GM18505 (cell line): ENCODE measurements around the gene RNF215.

Experiments
- ATAC-seq: cut with Tn5 transposase; IDR thresholded peaks from one replicate; pipeline ENCODE4 v1.9.1; 2021; ENCODE audit not compliant: unreplicated experiment
- POLR2A ChIP-seq: IDR thresholded peaks from 4 replicates; pipeline ENCODE4 v1.6.1; 2011; ENCODE audit warnings: borderline replicate concordance; ENCODE audit not compliant: insufficient read depth, insufficient read length; ENCODE audit errors: extremely low read depth

RNF215 gene

DNA sequence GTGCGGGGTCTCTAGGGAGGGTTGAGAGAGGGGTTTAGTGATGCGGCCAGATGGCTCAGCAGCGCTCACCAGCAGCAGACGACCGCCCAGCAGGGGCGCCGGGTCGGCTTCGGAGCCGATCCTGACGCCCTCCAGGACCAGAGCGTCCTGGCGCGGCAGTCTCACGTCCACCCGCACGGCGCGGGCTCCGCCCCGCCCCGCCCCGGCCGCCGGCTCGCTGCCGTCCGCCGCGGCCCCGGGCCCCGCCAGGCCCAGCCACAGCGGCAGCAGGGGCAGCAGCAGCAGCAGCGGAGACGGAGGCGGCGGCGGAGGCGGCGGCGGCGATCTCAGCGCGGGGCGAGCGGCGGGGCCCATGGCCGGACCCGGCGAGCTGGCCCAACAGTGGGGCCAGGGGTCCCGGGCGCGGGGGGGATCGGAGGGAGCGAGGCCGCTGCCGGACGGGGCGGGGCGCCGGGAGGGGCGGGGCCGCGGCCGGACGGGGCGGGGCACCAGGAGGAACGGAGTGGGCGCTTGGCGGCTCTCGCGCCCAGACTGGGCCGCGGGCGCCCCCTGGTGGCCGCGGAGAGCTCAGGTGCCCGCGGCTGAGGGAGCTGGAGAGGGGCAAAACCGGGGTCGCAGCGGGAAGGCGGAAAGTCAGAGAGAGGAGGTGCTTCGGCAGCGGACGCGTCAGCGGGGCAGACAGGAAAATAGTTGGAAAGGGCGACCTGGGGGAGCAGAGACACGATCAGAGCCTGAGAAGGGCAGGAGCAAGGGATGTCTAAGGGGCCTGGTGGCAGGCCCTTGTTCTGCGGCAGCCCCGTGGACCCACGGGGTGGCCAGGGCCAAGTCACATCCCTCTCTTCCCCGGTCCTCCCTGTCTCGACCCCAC, at the start of gene RNF215:
TSS of gene RNF215 (minus strand) at position 452 of the 868 bp plus-strand sequence. CDS start at position 354, 98 bp downstream.
- peak; percentile 48 for TF ChIP-seq POLR2A
- peak; percentile 74 for ATAC-seq

DNA sequence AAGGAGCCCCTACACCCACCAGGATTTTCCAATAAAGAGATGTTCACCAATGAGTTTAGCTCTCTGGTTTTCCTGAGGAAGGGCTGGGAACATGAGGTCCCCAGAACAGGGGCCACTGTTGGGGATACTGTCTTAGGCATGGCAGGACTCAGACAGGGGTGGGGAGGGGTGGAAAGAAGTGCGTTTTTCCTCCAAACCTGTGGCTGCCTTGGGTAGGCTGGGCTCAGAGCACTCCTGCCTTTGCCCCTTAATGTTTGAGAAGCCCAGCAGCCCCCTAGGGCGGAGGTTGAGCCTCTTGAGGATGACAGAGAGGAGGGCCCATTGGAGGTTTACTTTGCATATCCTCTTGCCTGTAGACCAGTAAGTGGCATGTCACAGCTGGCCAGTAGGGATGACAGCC, 49.0 kb upstream of the RNF215 start:
- no peak for TF ChIP-seq POLR2A
- no peak for ATAC-seq

DNA sequence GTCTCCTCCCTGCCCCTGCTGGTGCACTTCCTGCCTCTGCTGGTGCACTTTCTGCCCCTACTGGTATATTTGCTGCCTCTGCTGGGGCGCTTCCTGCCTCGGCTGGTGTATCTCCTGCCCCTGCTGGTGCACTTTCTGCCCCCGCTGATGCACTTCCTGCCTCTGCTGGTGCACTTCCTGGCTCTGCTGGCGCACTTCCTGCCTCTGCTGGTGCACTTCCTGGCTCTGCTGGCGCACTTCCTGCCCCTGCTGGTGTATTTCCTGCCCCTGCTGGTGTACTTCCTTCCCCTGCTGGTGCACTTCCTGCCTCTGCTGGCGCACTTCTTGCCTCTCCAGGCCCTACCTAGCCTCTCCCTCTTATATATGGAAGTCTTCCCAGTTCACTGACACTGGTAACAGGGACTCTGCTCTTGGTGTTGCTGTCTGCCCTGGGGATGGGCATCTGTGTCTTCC, 48.5 kb upstream of the RNF215 start:
- ATAC-seq, result no peak
- peak; percentile 54 for TF ChIP-seq POLR2A

DNA sequence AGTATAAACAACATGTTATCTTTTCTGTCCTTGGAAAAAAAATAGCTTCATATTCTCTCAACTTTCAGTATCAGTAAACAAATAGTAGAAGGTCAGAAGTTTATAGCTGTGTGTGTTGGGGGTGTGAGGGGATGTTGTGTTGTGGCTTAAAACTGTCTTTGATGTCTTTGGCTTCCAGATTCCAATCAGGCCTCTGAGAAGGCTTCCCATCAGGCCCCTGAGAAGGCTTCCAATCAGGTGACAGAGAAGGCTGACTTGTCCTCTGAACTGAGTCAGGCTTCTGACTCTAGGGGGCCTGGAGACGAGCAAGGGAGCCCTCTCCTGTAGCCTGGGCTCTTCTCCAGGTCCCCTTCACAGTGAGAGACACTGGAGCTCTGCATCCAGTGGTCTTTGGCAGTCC, 47.6 kb upstream of the RNF215 start:
- no peak for ATAC-seq
- TF ChIP-seq POLR2A, result no peak

DNA sequence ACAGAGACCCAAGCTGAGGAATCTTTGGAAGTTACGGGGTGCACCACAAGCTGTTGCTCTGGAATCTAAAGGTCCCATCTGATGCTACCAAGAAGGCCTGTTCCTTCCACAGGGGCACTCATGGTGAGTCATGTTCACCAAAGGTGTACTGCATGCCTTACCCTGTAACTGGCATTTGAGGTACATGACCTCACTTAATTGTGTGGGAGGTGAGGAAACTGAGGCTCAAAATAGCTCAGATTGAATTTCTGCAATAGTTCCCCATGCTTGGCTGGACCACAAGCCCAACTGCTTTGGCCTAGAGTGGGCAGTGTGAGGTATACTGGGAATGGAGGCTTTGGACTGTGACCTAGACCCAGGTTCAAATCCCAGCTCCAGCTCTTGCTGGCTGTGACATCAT, 46.6 kb upstream of the RNF215 start:
- TF ChIP-seq POLR2A, result no peak
- no peak for ATAC-seq

DNA sequence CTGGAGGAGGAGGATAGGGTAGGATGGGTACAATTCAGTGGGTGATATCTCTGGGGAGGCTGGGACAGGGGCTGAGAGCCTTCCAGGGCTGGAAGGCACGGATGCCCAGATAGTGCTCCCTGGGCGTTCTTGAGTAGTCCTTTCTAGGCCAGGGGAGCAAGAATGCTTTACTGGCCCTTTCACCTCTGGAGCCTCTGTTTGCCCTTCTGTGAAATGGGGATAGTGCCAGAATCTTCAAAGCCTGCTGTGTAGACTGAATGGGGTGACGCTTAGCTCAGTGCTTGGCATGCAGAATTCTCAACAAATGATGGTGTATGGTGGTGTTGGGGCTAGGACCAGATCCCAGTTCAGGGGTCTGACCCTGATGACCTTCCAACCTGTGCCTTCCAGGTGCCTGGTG, 46.0 kb upstream of the RNF215 start:
- no peak for TF ChIP-seq POLR2A
- no peak for ATAC-seq

DNA sequence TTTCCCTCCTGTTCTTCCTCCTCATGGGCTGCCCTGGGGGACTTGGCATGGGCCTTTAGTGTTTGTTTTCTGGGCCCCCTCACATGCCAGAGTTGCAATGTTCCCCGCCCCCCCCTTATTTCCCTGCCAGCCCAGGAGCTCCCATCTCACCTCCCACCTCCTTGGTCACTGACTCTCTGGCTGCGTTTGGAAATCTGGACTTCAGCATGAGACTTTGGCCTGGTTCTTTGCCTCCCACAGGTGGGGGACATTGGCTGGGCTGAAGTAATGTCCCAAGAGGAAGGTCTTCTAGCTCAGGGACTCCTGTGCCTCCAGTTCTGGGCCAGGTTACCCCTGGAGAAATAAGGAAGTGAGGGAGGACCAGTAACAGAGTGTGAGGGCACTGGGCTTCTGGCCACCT, 45.3 kb upstream of the RNF215 start:
- ATAC-seq, result no peak
- no peak for TF ChIP-seq POLR2A

DNA sequence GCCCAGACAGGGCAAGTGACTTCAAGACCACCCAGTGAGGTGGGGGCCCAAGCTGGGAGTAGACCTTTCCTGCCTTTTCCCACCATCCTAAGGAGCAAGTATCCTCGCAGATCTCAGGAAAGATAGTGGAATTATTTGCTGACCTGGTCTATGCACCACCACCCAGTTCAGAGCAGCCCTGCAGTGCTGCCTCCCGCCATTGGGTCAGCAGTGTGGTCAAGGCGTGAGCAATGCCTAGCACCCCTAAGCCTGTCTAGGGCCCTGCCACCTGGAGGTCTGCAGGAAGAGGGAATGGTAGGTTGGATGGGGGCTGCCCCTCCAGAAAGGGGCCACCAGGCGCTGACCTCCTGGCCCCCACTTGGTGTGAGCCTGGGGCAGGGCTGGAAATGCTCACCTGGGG, 44.9 kb upstream of the RNF215 start:
- no peak for ATAC-seq
- TF ChIP-seq POLR2A, result no peak

DNA sequence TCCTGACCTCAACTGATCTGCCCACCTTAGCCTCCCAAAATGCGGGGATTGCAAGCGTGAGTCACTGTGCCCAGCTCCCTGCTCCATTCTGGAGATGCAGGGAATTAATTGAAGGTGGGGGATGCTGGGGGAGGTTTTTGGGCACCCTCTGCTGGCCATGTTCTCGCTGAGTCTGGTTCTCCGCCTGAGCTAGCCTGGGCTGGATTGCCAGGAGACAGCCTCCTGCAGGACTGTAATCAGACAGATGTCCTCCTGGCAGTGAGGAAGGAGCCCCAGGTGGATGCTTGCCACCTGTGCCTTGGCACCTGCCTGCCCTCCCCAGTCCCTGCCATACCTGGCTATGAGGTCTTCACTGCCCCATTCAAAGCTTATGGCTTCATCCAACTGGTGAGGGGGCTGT, 43.7 kb upstream of the RNF215 start:
- TF ChIP-seq POLR2A, result no peak
- no peak for ATAC-seq

DNA sequence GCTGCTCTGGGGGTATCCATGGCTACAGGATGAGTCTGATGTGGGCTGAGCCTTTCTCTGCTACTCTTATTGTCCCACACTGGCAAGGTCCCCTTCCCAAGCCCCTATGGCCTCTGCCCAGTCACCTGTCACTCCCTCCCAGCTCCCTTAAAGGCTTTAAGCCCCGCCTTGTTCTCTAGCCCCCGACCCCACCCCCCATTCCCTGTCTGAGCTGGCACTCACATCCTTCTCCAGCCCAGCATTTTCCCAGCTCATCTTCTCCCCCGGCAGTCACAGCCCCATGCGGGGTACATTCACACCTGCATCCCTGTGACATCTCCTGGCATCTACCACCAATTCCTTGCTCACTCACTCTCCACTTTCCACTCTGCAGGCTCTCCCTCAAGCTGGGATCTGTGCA, 42.7 kb upstream of the RNF215 start:
- no peak for TF ChIP-seq POLR2A
- ATAC-seq, result no peak

DNA sequence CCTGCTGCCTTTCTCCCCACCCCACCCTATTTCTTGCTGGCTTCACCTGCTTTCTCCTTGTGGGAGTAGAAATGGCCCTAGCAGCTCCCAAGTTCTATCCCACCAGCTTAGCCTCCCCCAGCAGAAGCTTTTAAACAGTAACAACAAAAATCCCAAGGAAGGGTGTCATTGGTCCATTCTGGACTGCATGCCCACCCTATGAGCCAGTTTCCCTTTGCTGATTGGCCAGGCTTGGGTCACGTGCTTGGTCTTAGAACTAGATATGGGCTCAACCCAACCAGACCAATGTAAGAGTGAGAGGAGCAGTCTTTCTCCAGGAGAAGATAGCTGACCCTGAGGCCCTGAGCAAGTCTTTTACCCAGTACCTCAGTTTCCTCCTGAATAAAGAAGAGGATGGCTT, 40.7 kb upstream of the RNF215 start:
- no peak for ATAC-seq
- no peak for TF ChIP-seq POLR2A

DNA sequence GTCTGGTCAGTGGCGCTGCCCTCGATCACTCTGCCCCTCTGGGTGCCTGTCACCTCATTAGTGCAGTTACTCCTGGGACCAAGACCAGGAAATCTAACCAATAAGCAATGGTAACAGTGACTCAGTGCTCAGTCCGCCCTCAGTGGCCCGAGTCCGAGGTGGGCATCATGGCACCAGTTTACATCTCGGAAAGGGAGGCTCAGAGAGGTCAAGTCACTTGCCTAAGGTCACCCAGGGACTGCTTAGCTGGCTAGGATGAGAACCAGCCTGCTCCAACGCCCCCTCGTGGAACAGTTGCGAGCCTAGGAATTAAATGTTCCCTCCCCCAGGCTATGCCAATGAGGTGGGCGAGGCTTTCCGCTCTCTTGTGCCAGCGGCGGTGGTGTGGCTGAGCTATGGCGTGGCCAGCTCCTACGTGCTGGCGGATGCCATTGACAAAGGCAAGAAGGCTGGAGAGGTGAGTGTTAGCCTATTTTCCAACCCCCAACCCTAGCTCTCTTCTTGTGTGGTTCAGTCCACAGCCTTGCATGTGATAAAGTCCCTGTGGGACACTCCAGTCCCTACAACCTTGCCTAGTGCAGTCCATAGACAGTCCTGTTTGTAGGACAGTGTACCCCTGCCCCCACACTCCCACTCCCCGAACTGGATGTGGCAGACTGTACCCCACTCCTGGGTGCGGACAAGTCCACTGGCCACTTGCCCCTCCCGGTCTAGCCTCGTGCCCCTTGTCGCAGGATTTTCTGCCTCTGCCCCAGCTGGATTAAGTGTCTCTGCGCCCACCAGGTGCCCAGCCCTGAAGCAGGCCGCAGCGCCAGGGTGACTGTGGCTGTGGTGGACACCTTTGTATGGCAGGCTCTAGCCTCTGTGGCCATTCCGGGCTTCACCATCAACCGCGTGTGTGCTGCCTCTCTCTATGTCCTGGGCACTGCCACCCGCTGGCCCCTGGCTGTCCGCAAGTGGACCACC, 39.5 kb upstream of the RNF215 start:
- TF ChIP-seq POLR2A, result peak; percentile 45
- no peak for ATAC-seq

DNA sequence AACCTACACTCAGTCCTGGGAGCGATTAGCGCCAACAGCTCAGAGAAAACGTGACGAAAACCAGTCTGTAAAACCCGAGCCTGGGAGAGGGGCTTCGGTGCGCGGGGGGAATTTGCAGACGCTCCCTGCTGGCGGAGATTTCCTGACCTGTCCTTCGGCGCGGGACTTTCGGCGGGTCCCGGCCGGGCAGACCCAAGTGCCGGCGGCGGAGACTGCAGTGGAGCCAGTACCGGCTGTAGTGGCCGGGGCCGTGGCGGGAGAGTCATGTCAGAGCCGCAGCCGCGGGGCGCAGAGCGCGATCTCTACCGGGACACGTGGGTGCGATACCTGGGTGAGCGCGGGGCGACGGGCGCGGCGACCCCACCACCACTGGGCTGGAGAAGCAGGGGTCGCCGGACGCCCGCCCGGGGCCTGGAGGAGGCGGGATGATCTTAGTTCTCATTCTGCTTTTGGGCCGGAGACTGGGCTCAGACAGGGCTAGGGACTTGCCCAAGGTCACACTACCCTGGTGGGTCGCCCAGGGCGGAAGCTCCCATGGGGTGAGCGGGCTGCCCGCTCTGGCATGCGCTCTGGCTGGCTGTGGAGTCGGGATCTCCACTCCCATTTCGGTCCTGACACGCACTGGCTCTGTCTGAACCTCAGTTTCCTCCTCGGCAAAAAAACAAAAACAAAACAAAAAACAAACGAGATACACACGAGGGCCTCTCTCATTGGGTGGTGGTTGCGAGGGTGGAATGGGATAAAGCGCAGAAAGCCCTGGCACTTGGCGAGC, 38.6 kb upstream of the RNF215 start, which contains the start of gene MTFP1:
TSS of gene MTFP1 (plus strand) at position 153 of the 772 bp plus-strand sequence. CDS start at position 265, 112 bp downstream.
- no peak for ATAC-seq
- TF ChIP-seq POLR2A, result peak; percentile 49
